Tibial artery (tissue), 4 donors: ENCODE data around the gene TRPV3.

Experiments used
- DNase-seq, 2 donors: peaks; one replicate each; pipeline ENCODE4 v3.0.0-alpha.2; 2019
- H3K27ac ChIP-seq, 2 donors: fragments of 200-600 bp; sonication (generic) in 1 of 2; 1 replicate in 1 of 2; 2 replicates in 1 of 2; pipeline ENCODE4 v1.5.1; 2018 to 2019; ENCODE audit warnings: mild to moderate bottlenecking in 1 of 2
- H3K27me3 ChIP-seq, 2 donors: fragments of 200-600 bp; sonication (generic) in 1 of 2; one replicate each; pipeline versions ENCODE4 v1.5.1 to v1.6.0; 2016 to 2019
- H3K36me3 ChIP-seq, 3 donors: fragments of 200-600 bp; sonication (generic) in 2 of 3; one replicate each; pipeline ENCODE4 v1.5.1; 2016 to 2019; ENCODE audit warnings: mild to moderate bottlenecking in 2 of 3
- H3K4me1 ChIP-seq, 4 donors: fragments of 200-600 bp; sonication (generic) in 2 of 4; 1 replicate in 3 of 4; 2 replicates in 1 of 4; pipeline ENCODE4 v1.5.1; 2016 to 2019
- H3K4me3 ChIP-seq, 2 donors: fragments of 200-600 bp; sonication (generic) in 1 of 2; 1 replicate in 1 of 2; 2 replicates in 1 of 2; pipeline ENCODE4 v1.5.1; 2018 to 2019; ENCODE audit warnings: mild to moderate bottlenecking in 2 of 2
- H3K9me3 ChIP-seq, 3 donors: fragments of 200-600 bp; sonication (generic) in 1 of 3; one replicate each; pipeline ENCODE4 v1.5.1; 2016 to 2019
- CTCF ChIP-seq, 2 experiments: fragments of 200-600 bp in 1 of 2; fragments of 450-650 bp in 1 of 2; IDR thresholded peaks; one replicate each; pipeline ENCODE4 v1.5.1; 2017 to 2019; ENCODE audit warnings: antibody characterized with exemption in 2 of 2, mild to moderate bottlenecking in 1 of 2, moderate library complexity in 1 of 2
- intact Hi-C: fragments of 100-400 bp; cut with DNase I; formaldehyde crosslinking; loops from one replicate; pipeline ENCODE4 v1.15.0; 2023; ENCODE audit warnings: low total_unique reads

The TRPV3 gene

GRCh38 chr17:3529817-3530741, 27.5 kb downstream of the TRPV3 start:
- no peaks in the 10 kb centered on the region for H3K36me3 ChIP-seq
- no peaks in the 10 kb centered on the region for H3K4me1 ChIP-seq
- peak; percentile 54 to 60 for DNase-seq
- TF ChIP-seq CTCF (IDR thresholded peaks at IDR 0.05), result no peak
- H3K9me3 ChIP-seq, result no peaks in the 10 kb centered on the region
- no peak overlapping the region for H3K4me3 ChIP-seq
- intact Hi-C loops, result no loop called here
- H3K27me3 ChIP-seq, result peaks cover 0 to 52% of the 10 kb centered on the region in 2 donors
- no peak overlapping the region for H3K27ac ChIP-seq

- no peak for TF ChIP-seq CTCF (IDR thresholded peaks at IDR 0.05)
- Histone ChIP-seq H3K36me3 (no peaks in the 10 kb centered on the region), H3K27ac (no peak overlapping the region), H3K4me1 (no peaks in the 10 kb centered on the region), H3K27me3 (peaks cover 0 to 46% of the 10 kb centered on the region in 2 donors), H3K4me3 (no peak overlapping the region), H3K9me3 (no peaks in the 10 kb centered on the region)
- intact Hi-C loops, result no loop called here
- DNase-seq, result peak in 1 of 2 donors; percentile 56
Measured at GRCh38 chr17:3528880-3529511, 28.6 kb downstream of the TRPV3 start.

DNA sequence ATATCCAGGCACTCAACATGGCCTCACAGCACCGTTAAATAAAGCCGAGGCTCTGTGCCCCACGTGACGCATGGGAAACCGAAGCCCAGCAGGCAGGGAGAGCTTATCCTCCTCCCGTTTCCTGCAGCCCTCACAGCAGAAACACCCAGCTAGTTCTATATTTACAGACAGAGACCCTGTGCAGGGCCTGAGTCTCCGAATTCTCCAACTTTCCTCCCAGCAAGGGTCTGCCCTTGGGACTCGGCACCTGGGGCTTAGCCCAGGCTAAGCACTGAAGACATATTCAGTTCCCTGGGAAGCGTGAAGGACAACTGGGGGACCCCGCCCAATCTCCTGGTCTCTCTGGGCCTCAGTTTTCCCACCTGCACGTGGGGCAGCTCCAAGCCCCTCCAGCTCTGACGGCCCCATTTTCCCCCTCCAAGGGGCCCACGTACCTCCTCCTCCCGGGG, 29.2 kb downstream of the TRPV3 start:
- Histone ChIP-seq H3K36me3 (no peaks in the 10 kb centered on the region), H3K27ac (no peak overlapping the region)

GRCh38 chr17:3527896-3528295, 29.7 kb downstream of the TRPV3 start:
- intact Hi-C loops, result no loop called here
- H3K4me1 ChIP-seq, result no peaks in the 10 kb centered on the region
- DNase-seq, result peak in 1 of 2 donors; percentile 33
- H3K27ac ChIP-seq, result no peak overlapping the region
- peaks cover 0 to 37% of the 10 kb centered on the region in 2 donors for H3K27me3 ChIP-seq
- no peaks in the 10 kb centered on the region for H3K9me3 ChIP-seq
- H3K4me3 ChIP-seq, result no peak overlapping the region
- no peak for TF ChIP-seq CTCF (IDR thresholded peaks at IDR 0.05)
- H3K36me3 ChIP-seq, result no peaks in the 10 kb centered on the region

More for the DNA sequence above, 29.2 kb downstream of the TRPV3 start:
- Histone ChIP-seq H3K4me1 (no peaks in the 10 kb centered on the region), H3K27me3 (peaks cover 0 to 41% of the 10 kb centered on the region in 2 donors), H3K4me3 (no peak overlapping the region), H3K9me3 (no peaks in the 10 kb centered on the region)
- peak in 1 of 2 donors; percentile 29 for DNase-seq
- TF ChIP-seq CTCF (IDR thresholded peaks at IDR 0.05), result no peak
- intact Hi-C loops, result no loop called here

DNA sequence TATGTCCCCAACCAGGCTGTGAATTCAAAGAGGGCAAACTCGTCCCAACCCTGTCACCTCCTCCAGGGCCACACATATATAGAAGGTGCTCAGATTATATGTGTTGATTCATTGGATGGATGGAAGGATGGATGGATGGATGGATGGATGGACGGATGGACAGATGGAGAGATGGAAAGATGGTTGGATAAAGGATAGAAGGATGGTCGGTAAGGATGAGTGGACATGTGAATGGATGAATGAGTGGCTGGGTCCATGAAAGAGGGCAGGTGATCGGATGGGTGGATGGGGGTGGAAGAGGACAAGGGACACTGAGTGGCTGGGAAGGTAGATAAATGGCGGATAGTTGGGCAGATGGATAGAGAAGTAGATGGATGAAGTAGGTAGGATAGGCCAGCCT, 30.1 kb downstream of the TRPV3 start:
- peaks cover 0 to 32% of the 10 kb centered on the region in 2 donors for H3K27me3 ChIP-seq
- H3K4me1 ChIP-seq, result no peaks in the 10 kb centered on the region
- H3K27ac ChIP-seq, result no peak overlapping the region
- TF ChIP-seq CTCF (IDR thresholded peaks at IDR 0.05), result no peak
- H3K4me3 ChIP-seq, result no peak overlapping the region
- H3K9me3 ChIP-seq, result no peaks in the 10 kb centered on the region
- DNase-seq, result no peak
- H3K36me3 ChIP-seq, result no peaks in the 10 kb centered on the region
- intact Hi-C loops, result no loop called here
